ENCODE results near the gene PLCXD3. TPM values are rescaled to one million over a fixed set of nuclear protein-coding genes. Genes with fewer than 3 reads are reported as not detected.
"Not testable (repeated sequence)": the region's sequence is repeated elsewhere in the genome, so short reads cannot be mapped to it uniquely, and the experiment has no call there.

PLCXD3 gene
- total RNA-seq, 2 experiments from 2014 or later = not detected

DNA sequence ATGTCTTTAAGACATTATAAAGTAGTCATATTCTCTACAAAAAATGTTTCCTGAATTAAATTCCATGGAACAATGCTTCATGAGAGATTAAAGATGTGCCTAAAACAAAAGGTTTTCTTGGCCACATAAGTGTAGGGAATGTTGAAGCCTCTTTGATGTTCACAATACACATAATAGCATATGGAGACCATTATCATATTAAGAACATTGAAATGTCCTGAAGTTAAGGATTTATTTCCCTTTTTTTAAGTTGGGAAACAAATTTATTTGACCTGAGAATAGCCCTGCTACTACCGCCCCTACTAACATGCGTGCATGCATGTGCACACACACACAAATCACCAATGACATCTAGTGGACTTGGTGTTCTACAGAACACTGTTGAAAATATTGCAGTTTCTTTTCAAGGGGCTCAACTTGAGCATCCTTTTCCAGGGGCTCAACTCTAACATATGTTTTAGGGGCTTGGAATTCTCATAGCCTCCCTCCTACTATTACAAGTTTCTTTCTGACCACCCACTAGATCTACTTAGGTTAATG is 172.2 kb downstream of the PLCXD3 start:
- H3K4me3 Mint-ChIP-seq = no peak overlapping the region
- H3K4me1 Mint-ChIP-seq = no peaks in the 10 kb centered on the region
- POLR2A ChIA-PET = no interaction called here
- DNase-seq (no peak), ATAC-seq (ENCODE audit: low read depth) (no peak)
- H3K36me3 Mint-ChIP-seq = no peaks in the 10 kb centered on the region
- no peak overlapping the region for H3K27ac Mint-ChIP-seq
- no peaks in the 10 kb centered on the region for H3K27me3 Mint-ChIP-seq
- H3K9me3 Mint-ChIP-seq = no peaks in the 10 kb centered on the region

- no peaks in the 10 kb centered on the region for H3K36me3 Mint-ChIP-seq
- ATAC-seq (ENCODE audit: low read depth) (no peak), DNase-seq (no peak)
- no peaks in the 10 kb centered on the region for H3K4me1 Mint-ChIP-seq
- POLR2A ChIA-PET = no interaction called here
- no peaks in the 10 kb centered on the region for H3K27me3 Mint-ChIP-seq
- H3K4me3 Mint-ChIP-seq = no peak overlapping the region
- no peaks in the 10 kb centered on the region for H3K9me3 Mint-ChIP-seq
- no peak overlapping the region for H3K27ac Mint-ChIP-seq
Measured at GRCh38 chr5:41337724-41338123, 172.7 kb downstream of the PLCXD3 start.

GRCh38 chr5:41337216-41337615 is 173.2 kb downstream of the PLCXD3 start:
- POLR2A ChIA-PET = no interaction called here
- H3K27ac Mint-ChIP-seq = no peak overlapping the region

GRCh38 chr5:41336471-41336870 is 173.9 kb downstream of the PLCXD3 start:
- H3K4me3 Mint-ChIP-seq = no peak overlapping the region
- H3K4me1 Mint-ChIP-seq = no peaks in the 10 kb centered on the region
- no peak overlapping the region for H3K27ac Mint-ChIP-seq
- no peaks in the 10 kb centered on the region for H3K9me3 Mint-ChIP-seq
- POLR2A ChIA-PET = no interaction called here
- no peaks in the 10 kb centered on the region for H3K36me3 Mint-ChIP-seq
- ATAC-seq (ENCODE audit: low read depth) (no peak), DNase-seq (no peak)
- H3K27me3 Mint-ChIP-seq = no peaks in the 10 kb centered on the region

More at GRCh38 chr5:41337216-41337615, 173.2 kb downstream of the PLCXD3 start:
- Mint-ChIP-seq H3K9me3 (no peaks in the 10 kb centered on the region), H3K4me1 (no peaks in the 10 kb centered on the region), H3K4me3 (no peak overlapping the region), H3K27me3 (no peaks in the 10 kb centered on the region), H3K36me3 (no peaks in the 10 kb centered on the region)
- DNase-seq (no peak), ATAC-seq (ENCODE audit: low read depth) (no peak)

- DNase-seq (no peak), ATAC-seq (ENCODE audit: low read depth) (no peak)
- H3K27me3 Mint-ChIP-seq = no peaks in the 10 kb centered on the region
- H3K27ac Mint-ChIP-seq = no peak overlapping the region
- no peaks in the 10 kb centered on the region for H3K9me3 Mint-ChIP-seq
- H3K36me3 Mint-ChIP-seq = no peaks in the 10 kb centered on the region
- POLR2A ChIA-PET = no interaction called here
- H3K4me3 Mint-ChIP-seq = no peak overlapping the region
- no peaks in the 10 kb centered on the region for H3K4me1 Mint-ChIP-seq
Measured at GRCh38 chr5:41335596-41336181, 174.7 kb downstream of the PLCXD3 start.

DNA sequence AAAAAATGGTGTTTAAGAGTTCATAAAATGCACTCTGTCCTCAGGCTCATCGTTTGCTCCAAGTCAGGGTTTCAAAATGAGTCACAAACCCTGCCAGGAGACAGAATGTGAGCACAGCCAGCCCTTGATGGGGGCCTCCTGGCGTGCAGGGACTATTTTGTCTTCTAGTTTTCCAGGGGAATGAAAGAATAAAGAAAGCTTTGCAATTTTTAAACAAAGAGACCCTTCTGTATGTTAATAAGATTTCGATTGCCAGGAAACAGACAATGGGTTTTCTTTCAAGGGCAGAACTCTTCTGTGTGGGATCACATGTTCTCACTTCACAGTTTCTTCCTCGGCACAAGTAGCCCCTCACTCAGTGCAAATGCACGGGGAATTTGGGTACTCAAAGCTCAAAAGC is 175.6 kb downstream of the PLCXD3 start:
- Mint-ChIP-seq H3K4me3 (no peak overlapping the region), H3K27me3 (no peaks in the 10 kb centered on the region), H3K36me3 (no peaks in the 10 kb centered on the region)

DNA sequence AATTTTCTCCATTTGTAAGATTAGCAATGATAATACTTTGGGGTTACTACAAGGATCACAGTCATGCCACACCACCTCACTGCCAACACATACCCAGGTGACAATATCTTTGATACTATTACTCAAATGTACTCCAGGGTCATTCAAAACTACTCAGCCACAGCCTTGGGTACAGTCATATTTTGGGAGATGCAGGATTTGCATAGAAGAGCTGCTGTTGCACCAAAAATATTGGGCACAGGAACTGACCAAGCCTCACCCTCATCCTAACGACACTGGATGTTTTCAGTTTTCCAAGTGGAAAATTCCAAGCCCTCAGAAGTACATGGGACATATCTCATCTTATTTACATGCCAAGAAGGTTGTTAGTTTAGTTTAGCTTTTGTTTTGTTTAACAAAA is 176.2 kb downstream of the PLCXD3 start:
- H3K9me3 Mint-ChIP-seq = no peaks in the 10 kb centered on the region
- no peak for DNase-seq
- POLR2A ChIA-PET = no interaction called here
- H3K36me3 Mint-ChIP-seq = no peaks in the 10 kb centered on the region
- H3K4me3 Mint-ChIP-seq = no peak overlapping the region
- no peak for ATAC-seq (ENCODE audit: low read depth)
- no peak overlapping the region for H3K27ac Mint-ChIP-seq
- H3K27me3 Mint-ChIP-seq = no peaks in the 10 kb centered on the region
- H3K4me1 Mint-ChIP-seq = no peaks in the 10 kb centered on the region

More for the DNA sequence above, 175.6 kb downstream of the PLCXD3 start:
- Mint-ChIP-seq H3K4me1 (no peaks in the 10 kb centered on the region), H3K9me3 (no peaks in the 10 kb centered on the region), H3K27ac (no peak overlapping the region)
- POLR2A ChIA-PET = no interaction called here
- ATAC-seq (ENCODE audit: low read depth) = no peak
- no peak for DNase-seq

GRCh38 chr5:41325074-41325473 is 185.3 kb downstream of the PLCXD3 start:
- no peak for DNase-seq
- no peak for ATAC-seq (ENCODE audit: low read depth)
- Mint-ChIP-seq H3K4me3 (no peak overlapping the region), H3K27me3 (no peaks in the 10 kb centered on the region), H3K27ac (no peak overlapping the region), H3K4me1 (no peaks in the 10 kb centered on the region), H3K9me3 (peaks cover 1% of the 10 kb centered on the region), H3K36me3 (no peaks in the 10 kb centered on the region)
- POLR2A ChIA-PET = no interaction called here

GRCh38 chr5:41322826-41323225 is 187.6 kb downstream of the PLCXD3 start:
- not testable (repeated sequence) for H3K36me3 Mint-ChIP-seq, H3K4me3 Mint-ChIP-seq, H3K9me3 Mint-ChIP-seq

DNA sequence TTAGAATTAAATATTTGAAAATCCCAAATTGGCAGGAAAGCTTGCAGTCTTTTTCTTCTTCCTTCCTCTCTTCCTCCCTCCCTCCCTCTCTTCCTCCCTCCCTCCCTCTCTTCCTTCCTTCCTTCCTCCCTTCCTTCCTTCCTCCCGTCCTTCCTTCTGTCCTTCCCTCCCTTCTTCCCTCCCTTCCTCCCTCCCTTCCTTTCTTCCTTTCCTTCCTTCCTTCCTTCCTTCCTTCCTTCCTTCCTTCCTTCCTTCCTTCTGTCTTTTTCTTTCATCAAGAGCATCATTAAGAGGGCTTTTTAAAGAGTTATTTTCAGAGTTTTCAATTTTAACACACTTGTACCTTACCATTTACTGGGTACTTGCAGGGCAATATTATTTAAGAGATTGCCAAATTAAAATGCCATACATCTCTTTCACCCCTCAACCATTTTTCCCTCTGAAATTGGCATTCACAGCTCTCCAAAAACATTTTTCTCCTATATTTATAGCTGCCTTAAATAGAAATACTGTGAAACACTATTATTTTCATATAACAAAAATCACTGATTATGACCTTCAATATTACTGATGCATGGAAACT is 197.8 kb downstream of the PLCXD3 start:
- H3K4me3 Mint-ChIP-seq = no peak overlapping the region
- no peaks in the 10 kb centered on the region for H3K4me1 Mint-ChIP-seq
- H3K9me3 Mint-ChIP-seq = no peaks in the 10 kb centered on the region
- DNase-seq (no peak), ATAC-seq (ENCODE audit: low read depth) (no peak)
- POLR2A ChIA-PET = no interaction called here
- H3K36me3 Mint-ChIP-seq = no peaks in the 10 kb centered on the region
- no peaks in the 10 kb centered on the region for H3K27me3 Mint-ChIP-seq
- no peak overlapping the region for H3K27ac Mint-ChIP-seq

More at GRCh38 chr5:41322826-41323225, 187.6 kb downstream of the PLCXD3 start:
- H3K27me3 Mint-ChIP-seq; H3K4me1 Mint-ChIP-seq; ATAC-seq (ENCODE audit: low read depth); DNase-seq; H3K27ac Mint-ChIP-seq; POLR2A ChIA-PET: not testable (repeated sequence)

DNA sequence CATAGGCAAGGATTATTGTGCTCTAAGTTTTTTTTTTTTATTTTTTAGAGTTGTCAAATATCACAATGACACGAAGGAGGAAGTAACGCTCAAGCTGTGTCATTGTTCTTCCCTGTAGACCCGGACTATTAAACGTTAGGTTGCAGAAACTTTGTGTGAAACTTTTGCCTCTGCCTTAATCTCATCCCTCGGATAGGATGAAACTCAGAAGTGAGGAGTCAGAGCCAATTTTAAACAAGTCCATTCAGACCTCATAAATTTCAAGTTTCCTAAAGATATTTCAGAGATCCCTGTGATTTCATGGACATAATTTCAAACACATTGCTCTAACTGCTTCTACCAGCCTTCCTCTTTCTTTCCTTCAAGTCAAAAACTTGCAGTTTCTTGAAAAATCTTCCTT is 198.3 kb downstream of the PLCXD3 start:
- H3K4me3 Mint-ChIP-seq = no peak overlapping the region
- no peaks in the 10 kb centered on the region for H3K4me1 Mint-ChIP-seq
- H3K9me3 Mint-ChIP-seq = no peaks in the 10 kb centered on the region
- DNase-seq = no peak
- H3K36me3 Mint-ChIP-seq = no peaks in the 10 kb centered on the region
- ATAC-seq (ENCODE audit: low read depth) = no peak
- H3K27me3 Mint-ChIP-seq = no peaks in the 10 kb centered on the region
- POLR2A ChIA-PET = no interaction called here
- no peak overlapping the region for H3K27ac Mint-ChIP-seq

- POLR2A ChIA-PET = no interaction called here
- no peak overlapping the region for H3K27ac Mint-ChIP-seq
- no peak overlapping the region for H3K4me3 Mint-ChIP-seq
- H3K4me1 Mint-ChIP-seq = no peaks in the 10 kb centered on the region
- no peak for ATAC-seq (ENCODE audit: low read depth)
- H3K27me3 Mint-ChIP-seq = no peaks in the 10 kb centered on the region
- DNase-seq = no peak
- H3K9me3 Mint-ChIP-seq = no peaks in the 10 kb centered on the region
- H3K36me3 Mint-ChIP-seq = no peaks in the 10 kb centered on the region
Measured at GRCh38 chr5:41309275-41309674, 201.1 kb downstream of the PLCXD3 start.

GRCh38 chr5:41306005-41306404 is 204.4 kb downstream of the PLCXD3 start:
- H3K27ac Mint-ChIP-seq = no peak overlapping the region
- no peaks in the 10 kb centered on the region for H3K4me1 Mint-ChIP-seq
- ATAC-seq (ENCODE audit: low read depth) (no peak), DNase-seq (no peak)
- POLR2A ChIA-PET = no interaction called here
- no peak overlapping the region for H3K4me3 Mint-ChIP-seq
- no peaks in the 10 kb centered on the region for H3K36me3 Mint-ChIP-seq
- no peaks in the 10 kb centered on the region for H3K9me3 Mint-ChIP-seq
- H3K27me3 Mint-ChIP-seq = no peaks in the 10 kb centered on the region

GRCh38 chr5:41305056-41305455 is 205.3 kb downstream of the PLCXD3 start:
- DNase-seq (no peak), ATAC-seq (ENCODE audit: low read depth) (no peak)
- no peak overlapping the region for H3K27ac Mint-ChIP-seq
- H3K36me3 Mint-ChIP-seq = no peaks in the 10 kb centered on the region
- POLR2A ChIA-PET = no interaction called here
- no peaks in the 10 kb centered on the region for H3K9me3 Mint-ChIP-seq
- H3K27me3 Mint-ChIP-seq = no peaks in the 10 kb centered on the region
- no peaks in the 10 kb centered on the region for H3K4me1 Mint-ChIP-seq
- no peak overlapping the region for H3K4me3 Mint-ChIP-seq

Measured in activated naive CD8-positive, alpha-beta T cell treated with anti-CD3 and anti-CD28 coated beads, Interleukin-2, amount 10 ng/mL, durations not matched to agents 7 days and 5 days (primary cell).